ENCODE results near the gene PCDHGA10.
"Not testable (repeated sequence)": the region's sequence is repeated elsewhere in the genome, so short reads cannot be mapped to it uniquely, and the experiment has no call there.

PCDHGA10 gene

GRCh38 chr5:141412854-141413539 lies at the start of gene PCDHGA10:
TSS of gene PCDHGA10 (plus strand) at chr5:141412987. CDS start at chr5:141413176, 189 bp downstream.
- DNase-seq (ENCODE audit: low read depth in 2 of 2), result no peak

GRCh38 chr5:141363952-141364660 lies 48.7 kb upstream of the PCDHGA10 start, which contains the start of gene PCDHGA5:
TSS of gene PCDHGA5 (plus strand) at chr5:141364162. CDS start at chr5:141364331, 169 bp downstream.
- no peak for DNase-seq (ENCODE audit: low read depth in 2 of 2)

GRCh38 chr5:141366016-141366896 lies 46.5 kb upstream of the PCDHGA10 start:
- no peak for DNase-seq (ENCODE audit: low read depth in 2 of 2)

GRCh38 chr5:141369994-141370848 lies 42.6 kb upstream of the PCDHGA10 start, which contains the start of gene PCDHGB3:
TSS of gene PCDHGB3 (plus strand) at chr5:141370242. CDS start at chr5:141370395, 153 bp downstream.
- no peak for DNase-seq (ENCODE audit: low read depth in 2 of 2)

GRCh38 chr5:141371572-141372475 lies 41.0 kb upstream of the PCDHGA10 start:
- no peak for DNase-seq (ENCODE audit: low read depth in 2 of 2)

- DNase-seq (ENCODE audit: low read depth in 2 of 2), result no peak
Measured at GRCh38 chr5:141373673-141374317, 39.0 kb upstream of the PCDHGA10 start, which contains the start of gene PCDHGA6. TSS of gene PCDHGA6 (plus strand) at chr5:141373891. CDS start at chr5:141374084, 193 bp downstream.

GRCh38 chr5:141374627-141375026 lies 38.2 kb upstream of the PCDHGA10 start:
- DNase-seq (ENCODE audit: low read depth in 2 of 2), result no peak

- not testable (repeated sequence) for DNase-seq (ENCODE audit: low read depth in 2 of 2)
Measured at GRCh38 chr5:141375444-141376155, 37.2 kb upstream of the PCDHGA10 start.

GRCh38 chr5:141382469-141383294 lies 30.1 kb upstream of the PCDHGA10 start, which contains the start of gene PCDHGA7:
TSS of gene PCDHGA7 (plus strand) at chr5:141382742. CDS start at chr5:141382900, 158 bp downstream.
- DNase-seq (ENCODE audit: low read depth in 2 of 2), result no peak

- no peak for DNase-seq (ENCODE audit: low read depth in 2 of 2)
Measured at GRCh38 chr5:141383345-141383744, 29.4 kb upstream of the PCDHGA10 start.

GRCh38 chr5:141384471-141385267 lies 28.1 kb upstream of the PCDHGA10 start:
- no peak for DNase-seq (ENCODE audit: low read depth in 2 of 2)

GRCh38 chr5:141387557-141388311 lies 25.1 kb upstream of the PCDHGA10 start, which contains the start of gene PCDHGB4:
TSS of gene PCDHGB4 (plus strand) at chr5:141387698. CDS start at chr5:141387885, 187 bp downstream.
- not testable (repeated sequence) for DNase-seq (ENCODE audit: low read depth in 2 of 2)

- DNase-seq (ENCODE audit: low read depth in 2 of 2), result no peak
Measured at GRCh38 chr5:141388661-141389060, 24.1 kb upstream of the PCDHGA10 start.

- DNase-seq (ENCODE audit: low read depth in 2 of 2), result no peak
Measured at GRCh38 chr5:141389153-141390042, 23.4 kb upstream of the PCDHGA10 start.
